Stimulated activated CD4-positive, alpha-beta T cell treated with anti-CD3 and anti-CD28 coated beads, Interleukin-15, amount 100 ng/mL, for 24 hours (primary cell): Measurements from ENCODE around the gene DGKI.

Experiments used
- DNase-seq: peaks from one replicate; pipeline ENCODE4 v3.0.0-alpha.2; 2020

The DGKI gene

GRCh38 chr7:137583172-137583571 lies 263.6 kb downstream of the DGKI start:
- no peak for DNase-seq

- DNase-seq: no peak
Measured at GRCh38 chr7:137579913-137580640, 266.7 kb downstream of the DGKI start.

- DNase-seq: no peak
Measured at GRCh38 chr7:137578541-137578940, 268.2 kb downstream of the DGKI start.

- DNase-seq: no peak
Measured at GRCh38 chr7:137577184-137577583, 269.6 kb downstream of the DGKI start.

GRCh38 chr7:137576481-137576880 lies 270.3 kb downstream of the DGKI start:
- no peak for DNase-seq

- no peak for DNase-seq
Measured at GRCh38 chr7:137574812-137575211, 272.0 kb downstream of the DGKI start.

- DNase-seq: no peak
Measured at GRCh38 chr7:137572056-137572784, 274.6 kb downstream of the DGKI start.

- no peak for DNase-seq
Measured at GRCh38 chr7:137564677-137565076, 282.1 kb downstream of the DGKI start.

- DNase-seq: no peak
Measured at GRCh38 chr7:137563981-137564380, 282.8 kb downstream of the DGKI start.

- no peak for DNase-seq
Measured at GRCh38 chr7:137547485-137547884, 299.3 kb downstream of the DGKI start.

GRCh38 chr7:137546671-137547070 lies 300.1 kb downstream of the DGKI start:
- no peak for DNase-seq

GRCh38 chr7:137546009-137546408 lies 300.8 kb downstream of the DGKI start:
- no peak for DNase-seq

- DNase-seq: no peak
Measured at GRCh38 chr7:137545059-137545716, 301.6 kb downstream of the DGKI start.

- no peak for DNase-seq
Measured at GRCh38 chr7:137544453-137545058, 302.2 kb downstream of the DGKI start.

GRCh38 chr7:137539111-137539715 lies 307.6 kb downstream of the DGKI start:
- no peak for DNase-seq

- DNase-seq: no peak
Measured at GRCh38 chr7:137538361-137538762, 308.4 kb downstream of the DGKI start.

GRCh38 chr7:137535579-137535978 lies 311.2 kb downstream of the DGKI start:
- DNase-seq: no peak

GRCh38 chr7:137531671-137532070 lies 315.1 kb downstream of the DGKI start:
- no peak for DNase-seq

GRCh38 chr7:137527634-137528033 lies 319.1 kb downstream of the DGKI start:
- DNase-seq: no peak

GRCh38 chr7:137523171-137523570 lies 323.6 kb downstream of the DGKI start:
- DNase-seq: no peak

GRCh38 chr7:137521451-137521850 lies 325.3 kb downstream of the DGKI start:
- DNase-seq: no peak

GRCh38 chr7:137519947-137520346 lies 326.8 kb downstream of the DGKI start:
- no peak for DNase-seq

GRCh38 chr7:137519181-137519691 lies 327.5 kb downstream of the DGKI start:
- no peak for DNase-seq
